ENCODE measurements around the gene EXOC4. TPM values are rescaled to one million over a fixed set of nuclear protein-coding genes. Genes with fewer than 3 reads are reported as not detected.

Gene EXOC4
- total and polyA plus RNA-seq, 2 donors (not counting 3 experiments of a cell fraction or from before 2014, with no cell fraction given), result 20.3 to 73.1 TPM

DNA sequence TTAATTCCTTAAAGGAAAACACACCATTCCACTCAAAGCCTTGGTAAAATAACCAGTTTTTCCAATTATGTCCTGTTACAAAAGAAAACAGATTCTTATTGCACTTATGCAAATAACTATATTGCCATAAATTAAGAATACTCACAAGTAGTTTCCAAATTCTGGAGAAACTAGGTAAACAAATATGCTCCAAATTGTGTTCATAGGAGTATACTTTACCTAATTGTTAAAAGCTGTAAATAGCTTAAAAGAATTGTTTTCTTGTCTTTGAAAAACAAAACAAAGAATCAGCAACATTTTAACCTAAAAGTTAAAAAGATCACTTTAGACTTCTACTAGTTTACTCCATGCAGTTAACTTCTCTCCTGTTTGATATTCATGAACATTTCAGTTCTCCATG is 835.3 kb downstream of the EXOC4 start:
- Histone ChIP-seq H3K4me1 (ENCODE audit: control insufficient read depth, extremely low read depth, insufficient read depth, low read length) (no peaks in the 10 kb centered on the region), H3K36me3 (ENCODE audit: control insufficient read depth in 2 of 2, extremely low read depth in 1 of 2, insufficient read depth in 2 of 2, low read length in 2 of 2) (no peaks in the 10 kb centered on the region), H3K27ac (ENCODE audit: insufficient read depth, low read depth, low read length) (no peak overlapping the region), H3K9ac (replicated peaks; ENCODE audit: extremely low read depth, insufficient read depth, low read length) (no peak overlapping the region), H2AFZ (ENCODE audit: low read depth, low read length) (no peak overlapping the region), H3K4me3 (replicated peaks in 1 of 3; ENCODE audit: insufficient read depth in 1 of 3, low read depth in 1 of 3, low read length in 3 of 3) (no peak overlapping the region), H3K9me1 (replicated peaks; ENCODE audit: control insufficient read depth, extremely low read depth, insufficient read depth, low read length) (no peaks in the 10 kb centered on the region), H4K20me1 (replicated peaks; ENCODE audit: control insufficient read depth, extremely low read depth, insufficient read depth, low read length) (no peaks in the 10 kb centered on the region), H3K9me3 (replicated peaks; ENCODE audit: control insufficient read depth, insufficient read depth, low read length) (peaks cover 2% of the 10 kb centered on the region), H3K27me3 (ENCODE audit: control insufficient read depth in 2 of 2, insufficient read depth in 2 of 2, low read length in 2 of 2) (no peaks in the 10 kb centered on the region), H3K4me2 (ENCODE audit: insufficient read depth, low read length) (no peak overlapping the region), H3K79me2 (ENCODE audit: control insufficient read depth, insufficient read depth, low read length) (no peaks in the 10 kb centered on the region)
- ChIA-PET CTCF (no interaction called here), POLR2A (interaction anchor here (0.6 kb wide), 1 partner anchor 386 kb away, joined by 7 read pairs; no protein-coding TSS in a partner anchor)
- no peak for FAIRE-seq
- intact Hi-C loops (cut with micrococcal nuclease) (no loop called here), dilution Hi-C loops (cut with MboI; ENCODE audit: extremely low pct_ligation_motif_present, low sequenced_read_pairs) (no loop called here)
- no TSS peak for BruUV-seq (replicated peaks)
- TF ChIP-seq JUN (IDR thresholded peaks at IDR 0.05; ENCODE audit: borderline replicate concordance, insufficient read depth, insufficient read length, low read depth), result no peak
- no peak for TF ChIP-seq POLR2AphosphoS5 (IDR thresholded peaks at IDR 0.05; ENCODE audit: insufficient read depth, low read depth, low read length)
- TF ChIP-seq FOS (IDR thresholded peaks at IDR 0.05; ENCODE audit: borderline replicate concordance, insufficient read depth, low read length), result no peak
- TF ChIP-seq, protein P1, sequence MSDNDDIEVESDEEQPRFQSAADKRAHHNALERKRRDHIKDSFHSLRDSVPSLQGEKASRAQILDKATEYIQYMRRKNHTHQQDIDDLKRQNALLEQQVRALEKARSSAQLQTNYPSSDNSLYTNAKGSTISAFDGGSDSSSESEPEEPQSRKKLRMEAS (IDR thresholded peaks at IDR 0.05; ENCODE audit: insufficient read depth, insufficient read length), result no peak
- no peak for TF ChIP-seq POLR2A (IDR thresholded peaks at IDR 0.05; ENCODE audit: low read depth, low read length)
- TF ChIP-seq, protein P2, sequence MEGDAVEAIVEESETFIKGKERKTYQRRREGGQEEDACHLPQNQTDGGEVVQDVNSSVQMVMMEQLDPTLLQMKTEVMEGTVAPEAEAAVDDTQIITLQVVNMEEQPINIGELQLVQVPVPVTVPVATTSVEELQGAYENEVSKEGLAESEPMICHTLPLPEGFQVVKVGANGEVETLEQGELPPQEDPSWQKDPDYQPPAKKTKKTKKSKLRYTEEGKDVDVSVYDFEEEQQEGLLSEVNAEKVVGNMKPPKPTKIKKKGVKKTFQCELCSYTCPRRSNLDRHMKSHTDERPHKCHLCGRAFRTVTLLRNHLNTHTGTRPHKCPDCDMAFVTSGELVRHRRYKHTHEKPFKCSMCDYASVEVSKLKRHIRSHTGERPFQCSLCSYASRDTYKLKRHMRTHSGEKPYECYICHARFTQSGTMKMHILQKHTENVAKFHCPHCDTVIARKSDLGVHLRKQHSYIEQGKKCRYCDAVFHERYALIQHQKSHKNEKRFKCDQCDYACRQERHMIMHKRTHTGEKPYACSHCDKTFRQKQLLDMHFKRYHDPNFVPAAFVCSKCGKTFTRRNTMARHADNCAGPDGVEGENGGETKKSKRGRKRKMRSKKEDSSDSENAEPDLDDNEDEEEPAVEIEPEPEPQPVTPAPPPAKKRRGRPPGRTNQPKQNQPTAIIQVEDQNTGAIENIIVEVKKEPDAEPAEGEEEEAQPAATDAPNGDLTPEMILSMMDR (IDR thresholded peaks at IDR 0.05; ENCODE audit: extremely low read depth in 1 of 2, insufficient read depth in 1 of 2, low read depth in 1 of 2, low read length in 2 of 2), result no peak
- no peak for TF ChIP-seq GATA2 (IDR thresholded peaks at IDR 0.05; ENCODE audit: insufficient read depth, insufficient read length, low read depth, low read length)
- no peak for TF ChIP-seq EZH2 (IDR thresholded peaks at IDR 0.05; ENCODE audit: borderline replicate concordance, low read depth, low read length, severe bottlenecking)
- TF ChIP-seq MYC (IDR thresholded peaks at IDR 0.05; ENCODE audit: low read depth, low read length), result no peak
- no peak for DNase-seq (ENCODE audit: low read depth, low spot score)
